Measurements from ENCODE around the gene SEMA6B.

Gene SEMA6B

GRCh38 chr19:4550018-4550417 lies 9.5 kb downstream of the SEMA6B start (continued):
- no peak for TF ChIP-seq ZNF518A (tag by site-specific recombination; conservative IDR thresholded peaks at IDR 0.05; ENCODE audit: low read depth)
- TF ChIP-seq SALL2 (tag by site-specific recombination; IDR thresholded peaks at IDR 0.05; ENCODE audit: borderline replicate concordance), result no peak
- no peak for TF ChIP-seq ZFP3 (tag by site-specific recombination; IDR thresholded peaks at IDR 0.05; ENCODE audit: low read depth)
- no peak for TF ChIP-seq GLIS1 (tag by site-specific recombination; IDR thresholded peaks at IDR 0.05)

- CTCF ChIA-PET, result interaction anchor here (0.8 to 1.5 kb wide), 4 partner anchors 19 to 88 kb away, joined by 3 to 4 read pairs (median 3); no protein-coding TSS in a partner anchor
- H3K27ac ChIP-seq (ENCODE audit: extremely low read depth, low read depth, low read length), result no peak overlapping the region
- TF ChIP-seq ZNF513 (tag by site-specific recombination; IDR thresholded peaks at IDR 0.05) (no peak), PRDM4 (tag by site-specific recombination; IDR thresholded peaks at IDR 0.05) (no peak), ZNF114 (tag by site-specific recombination; IDR thresholded peaks at IDR 0.05) (no peak), GFI1B (tag by site-specific recombination; IDR thresholded peaks at IDR 0.05) (no peak), ZSCAN16 (tag by site-specific recombination; IDR thresholded peaks at IDR 0.05) (no peak), ZNF221 (tag by site-specific recombination; IDR thresholded peaks at IDR 0.05; ENCODE audit: borderline replicate concordance) (no peak), ZNF658 (tag by site-specific recombination; IDR thresholded peaks at IDR 0.05) (no peak), ZNF214 (tag by site-specific recombination; IDR thresholded peaks at IDR 0.05; ENCODE audit: borderline replicate concordance) (no peak), ZNF184 (tag by site-specific recombination; IDR thresholded peaks at IDR 0.05) (no peak)
- POLR2A ChIA-PET, result no interaction called here
- peaks cover 0 to 23% of the 10 kb centered on the region in 2 experiments; a peak in 2 of 3 replicates for H3K36me3 ChIP-seq (ENCODE audit: control insufficient read depth in 2 of 2, insufficient read depth in 1 of 2, low read length in 2 of 2)
- H3K4me3 ChIP-seq (ENCODE audit: low read depth, low read length), result no peak overlapping the region
- H3K9me3 ChIP-seq (ENCODE audit: control insufficient read depth, insufficient read depth, low read depth, low read length), result no peaks in the 10 kb centered on the region
- no peaks in the 10 kb centered on the region for H3K4me1 ChIP-seq (ENCODE audit: control insufficient read depth, insufficient read depth, low read length)
Observed at GRCh38 chr19:4548238-4548584, 11.3 kb downstream of the SEMA6B start.

All from HEK293 (cell line).